IMR-90 (cell line): ENCODE results near the gene CFAP299. TPM values are rescaled to one million over a fixed set of nuclear protein-coding genes. Genes with fewer than 3 reads are reported as not detected.

Experiments used
- ATAC-seq: fragments of 200-7000 bp; cut with Tn5 transposase; 2 replicates; pipeline ENCODE4 v1.9.1; 2020; ENCODE audit warnings: low read depth, mild to moderate bottlenecking, moderate library complexity
- BruUV-seq: library from RNA; stranded (reverse); fragments of 400-500 nt; replicated peaks from 2 replicates; lab custom pipeline; 2021; lab: Mats Ljungman, UMichigan
- CTCF ChIA-PET: fragments of 300-600 bp; formaldehyde crosslinking; extraction: SDS; loops from one replicate; lab custom pipeline; 2021; ENCODE audit warnings: antibody characterized with exemption; lab: Yijun Ruan, JAX
- POLR2A ChIA-PET: fragments of 300-600 bp; sonication (Branson Sonifier 250); formaldehyde crosslinking; loops from one replicate; lab custom pipeline; 2022; ENCODE audit warnings: antibody characterized with exemption; ENCODE audit not compliant: unreplicated experiment; lab: Charles Lee
- DNase-seq: peaks from one replicate; pipeline ENCODE4 v3.0.0; 2013
- H2AFZ ChIP-seq: replicated peaks from 2 replicates; pipeline ENCODE3; 2013; ENCODE audit warnings: low read length, mild to moderate bottlenecking; ENCODE audit not compliant: poor library complexity
- H2AK5ac ChIP-seq: 2 replicates; pipeline ENCODE4 v1.6.1; 2013; ENCODE audit warnings: low read depth, low read length, inconsistent platforms
- H2AK9ac ChIP-seq: replicated peaks from 2 replicates; pipeline ENCODE3; 2013; ENCODE audit warnings: mild to moderate bottlenecking, low read depth, low read length, moderate library complexity; ENCODE audit not compliant: poor library complexity
- H2BK120ac ChIP-seq: 2 replicates; pipeline ENCODE4 v1.6.1; 2013; ENCODE audit warnings: low read depth, low read length, inconsistent platforms
- H2BK15ac ChIP-seq: 3 replicates; pipeline ENCODE4 v1.6.1; 2013; ENCODE audit warnings: low read depth, low read length, inconsistent platforms
- H2BK20ac ChIP-seq: 2 replicates; pipeline ENCODE4 v1.6.1; 2013; ENCODE audit warnings: low read depth, mild to moderate bottlenecking, inconsistent platforms, low read length, moderate library complexity
- H2BK5ac ChIP-seq: 2 replicates; pipeline ENCODE4 v1.6.1; 2013; ENCODE audit warnings: mild to moderate bottlenecking, low read depth, low read length, inconsistent platforms; ENCODE audit not compliant: poor library complexity, severe bottlenecking
- H3K14ac ChIP-seq: replicated peaks from 2 replicates; pipeline ENCODE4 v1.6.1; 2013; ENCODE audit warnings: low read depth, low read length, inconsistent platforms
- H3K18ac ChIP-seq: 2 replicates; pipeline ENCODE4 v1.6.1; 2013; ENCODE audit warnings: low read depth, low read length, control low read depth
- H3K23ac ChIP-seq: 2 replicates; pipeline ENCODE4 v1.6.1; 2013; ENCODE audit warnings: low read depth, low read length, inconsistent platforms
- H3K27ac ChIP-seq: 2 replicates; pipeline ENCODE4 v1.5.1; 2013; ENCODE audit warnings: mild to moderate bottlenecking, control low read depth, low read length; ENCODE audit not compliant: insufficient read depth
- H3K27me3 ChIP-seq: 2 replicates; pipeline ENCODE4 v1.6.1; 2013; ENCODE audit warnings: low read length; ENCODE audit not compliant: control insufficient read depth, insufficient read depth
- H3K36me3 ChIP-seq: 2 replicates; pipeline ENCODE4 v1.6.1; 2013; ENCODE audit warnings: low read length, mixed read lengths; ENCODE audit not compliant: control insufficient read depth, insufficient read depth
- H3K4ac ChIP-seq: 2 replicates; pipeline ENCODE4 v1.6.1; 2013; ENCODE audit warnings: low read depth, low read length, inconsistent platforms
- H3K4me1 ChIP-seq: 2 replicates; pipeline ENCODE4 v1.6.1; 2013; ENCODE audit warnings: low read length, mixed read lengths; ENCODE audit not compliant: control insufficient read depth, insufficient read depth
- H3K4me2 ChIP-seq: 2 replicates; pipeline ENCODE4 v1.6.1; 2013; ENCODE audit warnings: low read depth, mild to moderate bottlenecking, control low read depth, low read length, moderate library complexity
- H3K4me3 ChIP-seq: 2 replicates; pipeline ENCODE4 v1.5.1; 2013; ENCODE audit warnings: low read depth, mild to moderate bottlenecking, control low read depth, low read length, moderate library complexity; ENCODE audit not compliant: insufficient read depth
- H3K56ac ChIP-seq: 2 replicates; pipeline ENCODE4 v1.6.1; 2013; ENCODE audit warnings: low read length, inconsistent platforms; ENCODE audit not compliant: insufficient read depth; ENCODE audit errors: extremely low read depth
- H3K79me1 ChIP-seq, 2 experiments: 2 replicates each; pipeline ENCODE4 v1.6.1; 2013; ENCODE audit warnings: low read length in 2 of 2, inconsistent platforms in 1 of 2, low read depth in 1 of 2
- H3K9ac ChIP-seq: 2 replicates; pipeline ENCODE4 v1.6.1; 2013; ENCODE audit warnings: low read depth, low read length, control low read depth
- H3K9me1 ChIP-seq: 2 replicates; pipeline ENCODE4 v1.6.1; 2013; ENCODE audit warnings: low read length, inconsistent platforms; ENCODE audit not compliant: insufficient read depth
- H3K9me3 ChIP-seq: 2 replicates; pipeline ENCODE4 v1.6.1; 2013; ENCODE audit warnings: low read length; ENCODE audit not compliant: control insufficient read depth, insufficient read depth
- H4K20me1 ChIP-seq: 2 replicates; pipeline ENCODE4 v1.6.1; 2013; ENCODE audit warnings: low read length, inconsistent platforms; ENCODE audit not compliant: insufficient read depth
- H4K5ac ChIP-seq: 2 replicates; pipeline ENCODE4 v1.6.1; 2013; ENCODE audit warnings: mild to moderate bottlenecking, low read depth, low read length, control low read depth
- H4K8ac ChIP-seq, 2 experiments: 2 replicates each; pipeline ENCODE4 v1.6.1; 2013; ENCODE audit warnings: low read depth in 2 of 2, low read length in 2 of 2, control low read depth in 1 of 2, inconsistent platforms in 1 of 2
- H4K91ac ChIP-seq: 2 replicates; pipeline ENCODE4 v1.6.1; 2013; ENCODE audit warnings: low read depth, low read length, inconsistent platforms; ENCODE audit not compliant: insufficient read depth
- BHLHE40 ChIP-seq: fragments of 150-350 bp; IDR thresholded peaks from 2 replicates; pipeline ENCODE4 v1.6.1; 2016; ENCODE audit warnings: mild to moderate bottlenecking, low read depth, low read length
- CEBPB ChIP-seq: IDR thresholded peaks from 2 replicates; pipeline ENCODE4 v1.6.1; 2012; ENCODE audit warnings: low read depth, low read length, improper control_type of control experiment
- CHD1 ChIP-seq: IDR thresholded peaks from 2 replicates; pipeline ENCODE4 v1.6.1; 2012; ENCODE audit warnings: low read depth, low read length, improper control_type of control experiment
- ELK1 ChIP-seq: fragments of 150-350 bp; IDR thresholded peaks from 2 replicates; pipeline ENCODE4 v1.6.1; 2016; ENCODE audit warnings: low read depth, mild to moderate bottlenecking, low read length, moderate library complexity, borderline replicate concordance
- FOS ChIP-seq: fragments of 150-350 bp; IDR thresholded peaks from 2 replicates; pipeline ENCODE4 v1.6.1; 2016; ENCODE audit warnings: low read depth, low read length
- MAFK ChIP-seq: IDR thresholded peaks from 2 replicates; pipeline ENCODE4 v1.6.1; 2012; ENCODE audit warnings: low read depth, low read length, improper control_type of control experiment
- MAZ ChIP-seq: IDR thresholded peaks from 2 replicates; pipeline ENCODE4 v1.6.1; 2012; ENCODE audit warnings: low read depth, mild to moderate bottlenecking, low read length, improper control_type of control experiment, moderate library complexity, borderline replicate concordance
- MXI1 ChIP-seq: IDR thresholded peaks from 2 replicates; pipeline ENCODE4 v1.6.1; 2012; ENCODE audit warnings: low read depth, mild to moderate bottlenecking, low read length, moderate library complexity, borderline replicate concordance
- NFE2L2 ChIP-seq: fragments of 150-350 bp; IDR thresholded peaks from 2 replicates; pipeline ENCODE4 v1.6.1; 2016; ENCODE audit warnings: low read depth, mild to moderate bottlenecking, low read length
- POLR2A ChIP-seq: IDR thresholded peaks from 2 replicates; pipeline ENCODE4 v1.6.1; 2012; ENCODE audit warnings: mild to moderate bottlenecking, low read depth, low read length
- RAD21 ChIP-seq: IDR thresholded peaks from 2 replicates; pipeline ENCODE4 v1.6.1; 2012; ENCODE audit warnings: low read length, improper control_type of control experiment
- RCOR1 ChIP-seq: IDR thresholded peaks from 2 replicates; pipeline ENCODE4 v1.6.1; 2012; ENCODE audit warnings: mild to moderate bottlenecking, low read length, improper control_type of control experiment; ENCODE audit not compliant: insufficient replicate concordance
- RFX5 ChIP-seq: IDR thresholded peaks from 2 replicates; pipeline ENCODE4 v1.8.0; 2012; ENCODE audit warnings: low read depth, mild to moderate bottlenecking, low read length, moderate library complexity
- SMC3 ChIP-seq: fragments of 150-350 bp; IDR thresholded peaks from 2 replicates; pipeline ENCODE4 v1.6.1; 2016; ENCODE audit warnings: low read depth, mild to moderate bottlenecking, antibody characterized with exemption, low read length, moderate library complexity
- dilution Hi-C: fragments of 300-500 bp; cut with HindIII; formaldehyde crosslinking; loops from one replicate; pipeline ENCODE4 v1.14.3; 2018; ENCODE audit warnings: low sequenced_read_pairs; ENCODE audit not compliant: unreplicated experiment
- in situ Hi-C: fragments of 300-500 bp; cut with MboI; formaldehyde crosslinking; loops from 3 replicates; pipeline ENCODE4 v1.14.3; 2019; ENCODE audit warnings: low sequenced_read_pairs, inconsistent platforms, mixed read lengths
- intact Hi-C: fragments of 100-400 bp; cut with micrococcal nuclease; formaldehyde crosslinking; loops from 2 replicates; pipeline ENCODE4 v1.10.0; 2022
- polyA plus RNA-seq, 3 experiments: library from polyadenylated mRNA; depleted of rRNA; stranded (reverse); fragments of >200 nt; gene quantifications; 2 replicates each; pipeline ENCODE4 v1.2.3, GENCODE V29; 2012; ENCODE audit warnings: low replicate concordance in 1 of 3
- total RNA-seq: library from RNA; depleted of rRNA; stranded (reverse); fragments of >200 nt; gene quantifications from 2 replicates; pipeline ENCODE4 v1.2.3, GENCODE V29; 2012
- TF ChIP-seq, protein P1 (sequence below): fragments of 150-350 bp; IDR thresholded peaks from 2 replicates; pipeline ENCODE4 v1.6.1; 2017; ENCODE audit warnings: mild to moderate bottlenecking, antibody characterized with exemption, low read length, low read depth
- TF ChIP-seq, protein P2 (sequence below): conservative IDR thresholded peaks from 2 replicates; pipeline ENCODE4 v1.5.1; 2012; ENCODE audit warnings: mild to moderate bottlenecking, low read depth, low read length, improper control_type of control experiment

The CFAP299 gene
- total and polyA plus RNA-seq, 2 of the 4 experiments (the other 2 are of a cell fraction) = 1.0 to 1.1 TPM

- Histone ChIP-seq H3K14ac (no peak overlapping the region), H3K4me3 (no peak overlapping the region), H3K9ac (no peak overlapping the region), H3K4me2 (no peak overlapping the region), H3K27ac (no peak overlapping the region), H2BK15ac (no peak overlapping the region), H2BK20ac (no peak overlapping the region), H4K91ac (no peak overlapping the region), H3K9me1 (no peaks in the 10 kb centered on the region), H2AK5ac (no peak overlapping the region), H4K5ac (no peak overlapping the region), H4K20me1 (no peaks in the 10 kb centered on the region), H3K27me3 (no peaks in the 10 kb centered on the region), H2AK9ac (no peak overlapping the region), H3K4me1 (no peaks in the 10 kb centered on the region), H3K56ac (no peak overlapping the region), H3K36me3 (no peaks in the 10 kb centered on the region), H3K4ac (no peak overlapping the region), H3K23ac (no peak overlapping the region), H2BK120ac (no peak overlapping the region), H3K18ac (no peak overlapping the region), H3K79me1 (no peaks in the 10 kb centered on the region), H3K9me3 (no peaks in the 10 kb centered on the region), H2BK5ac (no peak overlapping the region), H4K8ac (no peak overlapping the region), H2AFZ (no peak overlapping the region)
- in situ Hi-C loops (no loop called here), dilution Hi-C loops (no loop called here), intact Hi-C loops (no loop called here)
- ATAC-seq (no peak), DNase-seq (no peak)
- no TSS peak for BruUV-seq
- ChIA-PET CTCF (no interaction called here), POLR2A (no interaction called here)
- TF ChIP-seq RAD21 = no peak
- no peak for TF ChIP-seq BHLHE40
- no peak for TF ChIP-seq POLR2A
- no peak for TF ChIP-seq SMC3
- TF ChIP-seq RFX5 = no peak
- TF ChIP-seq, protein P1, sequence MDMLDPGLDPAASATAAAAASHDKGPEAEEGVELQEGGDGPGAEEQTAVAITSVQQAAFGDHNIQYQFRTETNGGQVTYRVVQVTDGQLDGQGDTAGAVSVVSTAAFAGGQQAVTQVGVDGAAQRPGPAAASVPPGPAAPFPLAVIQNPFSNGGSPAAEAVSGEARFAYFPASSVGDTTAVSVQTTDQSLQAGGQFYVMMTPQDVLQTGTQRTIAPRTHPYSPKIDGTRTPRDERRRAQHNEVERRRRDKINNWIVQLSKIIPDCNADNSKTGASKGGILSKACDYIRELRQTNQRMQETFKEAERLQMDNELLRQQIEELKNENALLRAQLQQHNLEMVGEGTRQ = no peak
- TF ChIP-seq FOS = no peak
- TF ChIP-seq, protein P2, sequence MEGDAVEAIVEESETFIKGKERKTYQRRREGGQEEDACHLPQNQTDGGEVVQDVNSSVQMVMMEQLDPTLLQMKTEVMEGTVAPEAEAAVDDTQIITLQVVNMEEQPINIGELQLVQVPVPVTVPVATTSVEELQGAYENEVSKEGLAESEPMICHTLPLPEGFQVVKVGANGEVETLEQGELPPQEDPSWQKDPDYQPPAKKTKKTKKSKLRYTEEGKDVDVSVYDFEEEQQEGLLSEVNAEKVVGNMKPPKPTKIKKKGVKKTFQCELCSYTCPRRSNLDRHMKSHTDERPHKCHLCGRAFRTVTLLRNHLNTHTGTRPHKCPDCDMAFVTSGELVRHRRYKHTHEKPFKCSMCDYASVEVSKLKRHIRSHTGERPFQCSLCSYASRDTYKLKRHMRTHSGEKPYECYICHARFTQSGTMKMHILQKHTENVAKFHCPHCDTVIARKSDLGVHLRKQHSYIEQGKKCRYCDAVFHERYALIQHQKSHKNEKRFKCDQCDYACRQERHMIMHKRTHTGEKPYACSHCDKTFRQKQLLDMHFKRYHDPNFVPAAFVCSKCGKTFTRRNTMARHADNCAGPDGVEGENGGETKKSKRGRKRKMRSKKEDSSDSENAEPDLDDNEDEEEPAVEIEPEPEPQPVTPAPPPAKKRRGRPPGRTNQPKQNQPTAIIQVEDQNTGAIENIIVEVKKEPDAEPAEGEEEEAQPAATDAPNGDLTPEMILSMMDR = no peak
- no peak for TF ChIP-seq RCOR1
- no peak for TF ChIP-seq MAZ
- no peak for TF ChIP-seq CEBPB
- TF ChIP-seq MXI1 = no peak
- no peak for TF ChIP-seq NFE2L2
- TF ChIP-seq MAFK = no peak
- TF ChIP-seq ELK1 = no peak
- TF ChIP-seq CHD1 = no peak
These were observed 504.3 kb downstream of the CFAP299 start for GRCh38 chr4:80839792-80840191.
